Pancreas (tissue), 10 donors: Measurements from ENCODE around the gene ESR2. TPM values are rescaled to one million over a fixed set of nuclear protein-coding genes. Genes with fewer than 3 reads are reported as not detected.

Source experiments
- ATAC-seq, 4 donors: fragments of 200-7000 bp; cut with Tn5 transposase; one replicate each; pipeline versions ENCODE4 v1.8.0 to v1.9.1; 2020; ENCODE audit warnings: mild to moderate bottlenecking in 4 of 4, moderate library complexity in 4 of 4
- DNase-seq, 6 donors: peaks; one replicate each; pipeline ENCODE4 v3.0.0-alpha.2; 2020
- FAIRE-seq: peaks from 2 replicates; lab custom pipeline; 2012; peaks lifted over from hg19 to GRCh38; lab: Jason Lieb, UNC
- H3K27ac ChIP-seq, 4 donors: fragments of 200-600 bp; sonication (generic); 1 replicate in 3 of 4; 2 replicates in 1 of 4; pipeline versions ENCODE4 v1.5.0 to v1.8.0; 2020
- H3K27me3 ChIP-seq, 4 donors: fragments of 200-600 bp; one replicate each; pipeline ENCODE4 v1.8.0; 2021
- H3K36me3 ChIP-seq, 3 donors: fragments of 200-600 bp; sonication (generic) in 1 of 3; one replicate each; pipeline versions ENCODE4 v1.5.0 to v1.8.0; 2020 to 2021
- H3K4me1 ChIP-seq, 3 donors: fragments of 200-600 bp; one replicate each; pipeline ENCODE4 v1.8.0; 2021
- H3K4me3 ChIP-seq, 4 donors: fragments of 200-600 bp; sonication (generic) in 2 of 4; one replicate each; pipeline versions ENCODE4 v1.5.0 to v1.8.0; 2020 to 2021
- H3K9me3 ChIP-seq, 4 donors: fragments of 200-600 bp; one replicate each; pipeline ENCODE4 v1.8.0; 2021
- CTCF ChIP-seq, 4 donors: fragments of 200-600 bp; sonication (generic) in 3 of 4; IDR thresholded peaks; one replicate each; pipeline versions ENCODE4 v1.5.0 to v1.8.0; 2021; ENCODE audit warnings: antibody characterized with exemption in 4 of 4
- WGBS, 2 donors: extraction: QIAGEN DNeasy Blood & Tissue Kit; methylation state at CpG; one replicate each; pipeline ENCODE4 v1.1.7; 2013; 5-methylcytosine and 5-hydroxymethylcytosine counted together
- intact Hi-C, 3 donors: fragments of 100-400 bp; cut with DNase I; formaldehyde crosslinking; loops; one replicate each; pipeline versions ENCODE4 v1.11.1 to v1.14.2; 2022
- polyA plus RNA-seq, 2 donors: library from polyadenylated mRNA; stranded (reverse); fragments of 200-250 nt; gene quantifications; one replicate each; pipeline ENCODE4 v1.2.3, GENCODE V29; 2013
- total RNA-seq, 6 donors: library from RNA; stranded (reverse); fragmentation: NEBNext Ultra II Directional in 4 of 6; extraction: Animal tissue kit (Norgen Biotek cat#: 25700) in 4 of 6; gene quantifications; one replicate each; pipeline versions ENCODE4 v1.2.1 to v1.2.4, GENCODE V29; 2021 to 2023
- donor health status: healthy with polysubstance abuse.
- donor health status: DM: no; HTN: no; CAD: no; lungs with moderate emphysema.
- donor health status: DM: no; HTN: no; CAD: no.
- donor health status: control.
- donor health status: control.
- donor health status: Bipolar disorder and iron deficiency.
- donor health status: DM: yes; HTN: yes; CAD: no.
- donor health status: DM: no; HTN: no; CAD: no.
- donor health status: DM: no; HTN: no; CAD: no.
- donor health status: DM: yes; HTN: yes; CAD: no.

ESR2 gene
- total and polyA plus RNA-seq, 8 donors = 0.08 to 0.78 (median 0.19) TPM

DNA sequence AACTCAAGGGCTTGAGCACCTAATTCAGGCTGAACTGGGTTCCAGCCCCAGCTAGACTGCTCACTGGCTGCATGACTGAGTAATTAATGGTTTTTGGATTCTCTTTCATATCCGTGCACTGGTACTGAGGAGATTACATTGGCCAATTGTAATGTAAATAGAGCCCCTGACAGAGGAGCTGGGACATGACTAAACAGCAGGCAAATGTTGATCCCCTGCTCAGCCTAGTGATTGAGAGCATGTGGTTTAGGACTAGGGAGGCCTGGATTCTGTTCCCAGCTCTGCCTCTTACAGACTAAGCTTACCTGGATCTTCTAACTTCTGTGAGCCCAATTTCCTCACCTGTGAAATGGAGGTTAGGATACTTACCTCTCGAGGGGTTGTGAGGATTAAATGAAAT, 204.3 kb downstream of the ESR2 start:
- H3K27ac ChIP-seq = peak overlapping the region in 1 of 4 donors; percentile 21
- intact Hi-C loops = no loop called here
- ATAC-seq = no peak
- no peak for FAIRE-seq
- no peaks in the 10 kb centered on the region for H3K36me3 ChIP-seq
- no peaks in the 10 kb centered on the region for H3K9me3 ChIP-seq
- H3K4me1 ChIP-seq = peaks cover 0 to 4% (median 0%) of the 10 kb centered on the region in 3 donors
- no peak for TF ChIP-seq CTCF (IDR thresholded peaks at IDR 0.05)
- no peak for DNase-seq
- WGBS, 2 donors = 72 to 73% methylated on average over 2 of the region's 2 CpGs
- no peaks in the 10 kb centered on the region for H3K27me3 ChIP-seq
- H3K4me3 ChIP-seq = no peak overlapping the region

- ATAC-seq = no peak
- no peak for FAIRE-seq
These were observed 205.6 kb downstream of the ESR2 start for GRCh38 chr14:64088647-64088964.

DNA sequence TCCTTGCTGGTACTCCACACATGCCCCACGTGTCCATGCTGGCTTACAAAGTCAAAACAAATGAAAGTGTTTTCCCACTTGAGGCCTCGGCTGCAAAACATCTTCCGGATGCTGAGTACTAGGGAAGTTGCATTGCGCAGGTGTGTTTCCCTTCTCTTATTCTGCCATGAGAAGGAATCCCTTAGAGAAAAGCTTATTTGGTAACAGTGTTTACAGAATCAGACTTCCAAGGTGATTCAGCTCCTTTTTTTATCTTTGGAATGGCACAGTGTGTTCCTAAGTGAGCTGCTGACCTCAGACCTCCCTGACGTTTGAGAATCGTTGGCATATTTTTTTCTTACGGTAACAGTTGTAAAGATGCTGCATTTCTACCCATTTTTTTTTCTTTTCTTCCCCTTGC, 211.3 kb downstream of the ESR2 start:
- peak overlapping the region in 1 of 4 donors; percentile 24 for H3K27ac ChIP-seq
- DNase-seq = no peak
- H3K4me1 ChIP-seq = no peaks in the 10 kb centered on the region
- no peak overlapping the region for H3K4me3 ChIP-seq
- no peaks in the 10 kb centered on the region for H3K27me3 ChIP-seq
- intact Hi-C loops = no loop called here
- WGBS, 2 donors = 57 to 58% methylated on average over 7 of the region's 7 CpGs
- peaks cover 0 to 14% (median 8%) of the 10 kb centered on the region in 3 donors for H3K36me3 ChIP-seq
- peak in 3 of 4 donors; percentile 71 to 90 (median 80) for ATAC-seq
- no peaks in the 10 kb centered on the region for H3K9me3 ChIP-seq
- no peak for FAIRE-seq
- TF ChIP-seq CTCF (IDR thresholded peaks at IDR 0.05) = no peak

More at GRCh38 chr14:64088647-64088964, 205.6 kb downstream of the ESR2 start:
- H3K4me1 ChIP-seq = peaks cover 0 to 3% (median 0%) of the 10 kb centered on the region in 3 donors
- H3K9me3 ChIP-seq = no peaks in the 10 kb centered on the region
- no peak for TF ChIP-seq CTCF (IDR thresholded peaks at IDR 0.05)
- no peaks in the 10 kb centered on the region for H3K36me3 ChIP-seq
- no peak overlapping the region for H3K27ac ChIP-seq
- no peak overlapping the region for H3K4me3 ChIP-seq
- intact Hi-C loops = no loop called here
- DNase-seq = no peak
- H3K27me3 ChIP-seq = no peaks in the 10 kb centered on the region

GRCh38 chr14:64081174-64081746, 212.9 kb downstream of the ESR2 start:
- Histone ChIP-seq H3K4me1 (no peaks in the 10 kb centered on the region), H3K27me3 (no peaks in the 10 kb centered on the region), H3K27ac (no peak overlapping the region), H3K9me3 (no peaks in the 10 kb centered on the region), H3K4me3 (no peak overlapping the region), H3K36me3 (peaks cover 0 to 14% (median 8%) of the 10 kb centered on the region in 3 donors)
- WGBS, 2 donors = 90 to 94% methylated on average over 3 of the region's 3 CpGs
- TF ChIP-seq CTCF (IDR thresholded peaks at IDR 0.05) = no peak
- intact Hi-C loops = no loop called here
- ATAC-seq (no peak), DNase-seq (no peak), FAIRE-seq (no peak)

GRCh38 chr14:64080452-64080851, 213.7 kb downstream of the ESR2 start:
- H3K36me3 ChIP-seq = peaks cover 0 to 14% (median 8%) of the 10 kb centered on the region in 3 donors
- no peaks in the 10 kb centered on the region for H3K4me1 ChIP-seq
- no peak for ATAC-seq
- H3K9me3 ChIP-seq = no peaks in the 10 kb centered on the region
- DNase-seq = no peak
- no peaks in the 10 kb centered on the region for H3K27me3 ChIP-seq
- no peak for FAIRE-seq
- no peak overlapping the region for H3K27ac ChIP-seq
- no peak for TF ChIP-seq CTCF (IDR thresholded peaks at IDR 0.05)
- H3K4me3 ChIP-seq = no peak overlapping the region
- 88 to 89% methylated on average over 2 of the region's 2 CpGs for WGBS, 2 donors
- intact Hi-C loops = no loop called here
